ENCODE results near the gene DZIP3. TPM values are rescaled to one million over a fixed set of nuclear protein-coding genes. Genes with fewer than 3 reads are reported as not detected.

Gene DZIP3
- total RNA-seq, 1 donor from 2014 or later: 11.5 TPM

DNA sequence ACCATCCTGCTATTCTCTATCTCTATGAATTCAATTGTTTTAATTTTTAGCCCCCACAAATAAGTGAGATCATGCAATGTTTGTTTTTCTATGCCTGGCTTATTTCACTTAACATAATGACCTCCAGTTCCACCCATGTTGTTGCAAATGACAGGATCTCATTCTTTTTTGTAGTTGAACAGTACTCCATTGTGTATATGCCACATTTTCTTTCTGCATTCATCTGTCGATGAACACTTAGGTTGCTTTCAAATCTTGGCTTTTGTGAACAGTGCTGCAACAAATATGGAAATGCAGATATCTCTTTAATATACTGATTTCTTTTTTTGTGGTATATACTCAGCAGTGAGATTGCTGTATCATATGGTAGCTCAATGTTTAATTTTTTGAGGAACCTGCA lies 108.9 kb downstream of the DZIP3 start:
- no peak for DNase-seq (ENCODE audit: low spot score)

DNA sequence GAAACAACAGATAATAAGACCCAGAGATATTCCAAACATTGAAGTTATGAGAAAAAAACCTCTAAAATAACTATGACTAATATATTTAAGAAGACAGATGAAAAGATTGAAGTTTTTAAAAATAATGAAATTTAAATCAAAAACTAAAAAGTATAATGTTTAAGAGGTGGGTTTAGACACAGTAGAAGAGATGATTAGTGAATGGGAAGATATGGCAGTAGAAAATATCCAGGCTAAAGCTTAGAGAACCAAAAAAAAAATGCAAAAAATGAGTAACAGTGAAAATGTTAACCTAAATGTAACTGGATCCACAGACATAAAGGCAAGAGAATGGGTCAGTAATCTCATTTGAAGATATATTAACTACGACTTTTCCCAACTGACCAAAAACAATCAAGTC lies 115.5 kb downstream of the DZIP3 start:
- no peak for DNase-seq (ENCODE audit: low spot score)

DNA sequence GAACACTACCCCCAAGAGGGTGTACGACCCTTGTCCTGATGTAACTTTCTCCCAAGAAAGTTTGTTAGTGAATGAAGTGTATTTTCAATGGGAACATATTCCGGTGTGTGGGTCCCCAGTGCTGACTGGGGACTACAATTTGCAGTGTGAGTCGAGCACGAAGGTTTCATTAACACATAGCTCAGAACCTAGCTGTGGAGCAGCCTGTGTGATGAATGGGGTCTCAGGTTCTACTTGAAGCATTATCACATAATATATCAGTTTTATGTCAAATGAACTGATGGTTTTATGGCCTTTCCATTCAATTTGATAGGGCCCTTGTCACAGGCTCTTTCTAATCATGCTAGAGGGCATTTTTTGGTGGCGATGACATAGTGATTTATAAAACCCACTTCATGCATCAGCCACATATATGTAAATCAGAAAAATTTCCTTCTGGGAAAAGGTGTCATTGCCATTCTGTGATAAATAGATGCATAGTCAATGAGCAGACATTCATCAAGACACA lies 123.5 kb downstream of the DZIP3 start:
- DNase-seq (ENCODE audit: low spot score): no peak

DNA sequence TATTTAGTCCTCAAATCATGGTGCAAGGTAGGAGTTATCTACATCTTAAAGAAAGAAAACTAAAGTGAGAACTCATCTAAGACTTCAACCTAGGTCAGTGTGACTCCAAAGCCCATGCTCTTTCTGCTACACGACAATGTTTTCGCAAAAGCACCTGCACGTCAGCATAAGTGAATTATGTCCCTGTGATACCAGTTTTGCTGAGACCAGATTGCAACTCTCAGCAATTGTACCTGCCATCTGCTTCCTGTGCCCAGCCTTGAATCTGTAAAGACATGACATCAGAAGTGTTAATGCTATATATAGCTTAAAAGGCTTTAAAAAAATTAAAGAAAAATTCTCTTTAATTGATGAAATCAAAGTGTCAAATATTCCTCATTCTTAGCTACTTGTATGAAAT lies 124.3 kb downstream of the DZIP3 start:
- no peak for DNase-seq (ENCODE audit: low spot score)

DNA sequence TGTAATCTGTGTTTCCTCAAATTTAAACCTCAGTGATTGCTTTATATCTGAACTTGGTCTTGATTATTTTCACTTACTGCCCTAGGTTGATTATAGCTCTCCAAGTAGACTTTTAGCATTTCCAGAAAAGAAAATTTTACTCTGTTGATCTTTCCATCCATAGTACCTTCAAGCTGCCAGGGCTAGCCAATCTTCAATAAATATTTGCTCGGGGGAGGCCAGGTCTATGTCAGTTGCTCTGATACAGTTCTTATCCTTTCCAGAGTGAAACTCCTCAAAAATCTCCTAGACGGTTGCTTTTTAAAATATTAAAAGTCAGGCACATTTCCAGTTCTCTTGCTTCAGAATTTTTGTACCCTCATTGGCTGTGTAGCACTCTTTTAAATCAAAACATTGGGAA lies 128.9 kb downstream of the DZIP3 start:
- DNase-seq (ENCODE audit: low spot score): no peak

DNA sequence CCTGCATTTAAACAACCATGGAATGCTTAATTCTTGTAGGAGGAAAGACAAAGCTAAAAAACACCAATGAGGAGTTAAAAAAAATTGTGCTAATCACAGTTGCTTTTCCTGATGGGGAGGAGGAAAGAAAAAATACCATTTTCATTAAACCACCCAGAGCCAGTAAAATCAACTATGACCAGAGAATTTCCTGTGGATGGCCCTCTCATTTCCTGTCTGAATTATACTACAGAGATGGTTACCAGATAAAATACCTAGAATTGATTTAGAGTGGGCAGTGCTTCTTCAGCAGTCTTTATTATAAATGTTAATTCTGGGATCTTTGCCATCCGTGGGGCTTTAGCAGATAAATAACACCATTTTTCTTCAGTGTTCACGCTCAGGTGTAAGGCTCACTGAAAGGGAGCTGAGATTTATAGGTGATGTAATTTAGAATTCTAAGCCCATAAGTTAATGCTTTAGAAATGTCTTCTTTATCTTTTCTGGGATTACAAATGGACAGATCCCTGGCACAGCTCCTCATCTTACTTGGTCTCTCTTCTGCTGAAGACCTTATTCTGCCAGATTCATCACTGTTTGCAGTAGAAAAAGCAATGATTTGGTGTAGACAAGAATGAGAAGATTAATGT lies 129.8 kb downstream of the DZIP3 start:
- DNase-seq (ENCODE audit: low spot score): no peak

DNA sequence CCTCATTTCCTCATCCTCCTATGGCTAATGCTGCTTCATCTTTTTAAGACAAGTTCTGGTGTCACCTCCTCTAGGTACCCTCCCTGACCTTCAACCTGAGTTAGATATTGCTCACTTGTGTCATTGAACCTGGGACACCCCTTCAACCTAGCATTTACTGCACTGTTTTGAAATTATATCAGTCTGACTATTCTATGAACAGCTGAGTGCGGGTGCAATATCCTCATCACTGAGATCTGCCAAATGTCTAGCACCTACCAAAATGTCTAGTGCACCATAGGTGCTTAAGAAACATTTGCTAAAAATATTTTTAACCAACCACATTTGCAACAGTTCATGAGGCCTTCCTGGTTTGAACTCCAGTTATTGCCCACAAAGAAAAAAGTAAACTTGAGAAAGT lies 133.2 kb downstream of the DZIP3 start:
- DNase-seq (ENCODE audit: low spot score): no peak

DNA sequence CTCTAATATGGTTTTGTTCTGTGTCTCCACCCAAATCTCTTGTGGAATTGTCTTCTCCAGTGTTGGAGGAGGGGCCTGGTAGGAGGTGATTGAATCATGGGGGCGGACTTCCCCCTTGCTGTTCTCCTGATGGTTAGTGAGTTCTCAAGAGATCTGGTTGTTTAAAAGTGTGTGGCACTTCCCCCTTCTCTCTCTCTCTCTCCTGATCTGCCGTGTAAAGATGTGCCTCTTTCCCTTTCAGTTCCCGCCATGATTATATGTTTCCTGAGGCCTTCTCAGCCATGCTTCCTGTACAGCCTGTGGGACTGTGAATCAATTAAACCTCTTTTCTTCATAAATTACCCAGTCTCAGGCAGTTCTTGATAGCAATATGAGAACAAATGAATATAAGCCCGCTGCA lies 134.6 kb downstream of the DZIP3 start:
- DNase-seq (ENCODE audit: low spot score): no peak

DNA sequence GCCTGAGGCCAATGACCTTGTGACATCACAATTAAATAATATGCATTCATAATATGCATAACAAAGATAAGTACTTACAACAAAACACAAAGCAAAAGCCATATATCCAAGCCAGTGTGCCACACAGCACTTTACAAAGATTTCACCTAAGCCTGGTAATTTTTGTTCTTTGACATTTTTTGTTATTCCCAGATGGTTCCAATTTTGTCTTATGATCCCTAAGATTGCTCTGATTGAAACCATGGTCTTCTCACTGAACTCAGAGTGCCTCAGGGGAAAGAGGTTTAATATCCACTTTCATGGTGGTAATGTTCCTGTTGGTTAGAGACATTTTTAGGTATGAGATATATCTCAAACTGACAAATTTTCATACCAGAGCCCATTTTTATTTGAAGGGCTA lies 138.6 kb downstream of the DZIP3 start:
- DNase-seq (ENCODE audit: low spot score): no peak

DNA sequence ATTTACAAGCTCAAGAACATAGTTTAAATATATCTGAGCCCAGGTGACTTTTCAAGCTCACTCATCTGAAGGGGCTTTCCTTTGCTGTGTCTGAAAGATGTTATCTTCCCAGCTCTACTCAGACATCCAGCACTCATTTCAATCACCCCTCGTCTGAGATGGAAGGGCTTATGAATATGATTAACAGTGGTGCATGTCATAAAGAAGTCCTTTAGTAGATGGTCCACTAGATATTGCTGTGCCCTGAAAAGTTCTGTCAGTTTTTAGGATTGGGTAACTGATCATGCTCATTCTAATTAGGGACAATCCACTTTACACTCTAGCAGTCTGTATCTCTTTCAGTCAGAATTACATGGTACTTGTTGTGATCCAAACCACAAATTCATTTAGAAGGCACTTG lies 139.4 kb downstream of the DZIP3 start:
- no peak for DNase-seq (ENCODE audit: low spot score)

DNA sequence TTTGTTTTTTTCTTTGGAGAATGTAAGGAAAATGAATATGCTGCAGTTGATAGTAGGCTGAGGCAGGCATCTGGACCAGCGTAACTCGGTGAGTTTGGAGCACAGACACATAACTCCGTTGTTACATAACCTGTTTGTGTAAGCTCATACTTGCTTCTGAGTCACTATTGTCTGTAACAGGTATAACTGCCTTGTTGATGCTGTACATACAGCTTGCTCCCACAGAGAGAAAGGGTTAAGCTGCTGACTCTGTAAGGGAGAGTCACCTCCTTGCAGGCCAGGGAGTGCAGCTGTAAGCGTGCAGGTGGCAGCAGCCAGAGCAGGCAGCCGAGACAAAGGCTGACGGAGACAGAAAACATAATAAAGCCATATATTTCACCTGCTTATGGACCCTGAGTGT lies 147.3 kb downstream of the DZIP3 start:
- no peak for DNase-seq (ENCODE audit: low spot score)

DNA sequence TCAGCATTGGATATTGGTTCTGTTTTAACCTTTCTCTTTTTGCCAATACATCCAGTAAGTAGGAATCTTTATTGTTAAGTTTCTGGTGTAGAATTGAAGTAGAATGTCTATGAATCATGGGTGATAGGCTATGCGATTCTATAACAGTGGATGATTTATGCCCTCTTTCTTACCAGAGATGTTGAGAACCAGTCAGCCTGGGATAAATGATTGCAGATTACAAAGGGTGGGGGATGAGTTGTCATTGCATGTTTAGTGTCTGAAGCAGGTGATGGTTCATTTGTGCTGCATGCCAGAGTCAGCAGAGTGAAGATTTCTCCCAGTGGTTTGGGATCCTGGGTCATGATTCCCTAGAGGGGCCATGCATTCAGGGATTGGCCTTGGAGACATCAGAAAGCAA lies 153.4 kb downstream of the DZIP3 start:
- DNase-seq (ENCODE audit: low spot score): no peak

Other genes starting within 250 kb of the DZIP3 start
- gene MYH15, start 79.1 kb upstream of the DZIP3 start, total RNA-seq: not detected
- gene CIP2A, start 284 bp upstream of the DZIP3 start, total RNA-seq: 2.5 TPM
- gene RETNLB, start 167.7 kb downstream of the DZIP3 start, total RNA-seq: not detected
- gene TRAT1, start 233.1 kb downstream of the DZIP3 start, total RNA-seq: 0.78 TPM

Data from mucosa of gallbladder (tissue), 1 donor.